Measurements from ENCODE around the gene GALNTL6.

GALNTL6 gene

GRCh38 chr4:172009446-172010230 is 196.4 kb downstream of the GALNTL6 start:
- DNase-seq, result no peak

DNA sequence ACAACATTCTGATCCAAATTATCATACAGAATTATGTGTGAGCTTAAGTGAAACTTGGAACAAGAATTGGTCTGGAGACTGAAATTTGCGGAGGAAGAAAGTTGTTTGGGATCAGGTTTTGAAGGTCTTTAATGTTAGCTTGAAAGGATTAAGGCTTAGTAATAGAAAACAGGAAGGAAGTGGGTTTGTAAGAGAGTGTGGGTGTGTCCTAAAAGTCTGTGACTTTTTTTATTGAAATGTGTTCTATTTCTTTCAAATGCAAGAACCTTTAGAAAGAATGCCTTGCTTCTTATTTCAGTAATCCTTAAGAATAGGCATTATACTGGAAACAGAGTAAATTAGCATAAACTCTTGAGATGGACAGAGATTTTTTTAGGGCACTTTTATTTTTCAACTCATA is 198.0 kb downstream of the GALNTL6 start:
- DNase-seq, result no peak

GRCh38 chr4:172018358-172018757 is 205.2 kb downstream of the GALNTL6 start:
- no peak for DNase-seq

DNA sequence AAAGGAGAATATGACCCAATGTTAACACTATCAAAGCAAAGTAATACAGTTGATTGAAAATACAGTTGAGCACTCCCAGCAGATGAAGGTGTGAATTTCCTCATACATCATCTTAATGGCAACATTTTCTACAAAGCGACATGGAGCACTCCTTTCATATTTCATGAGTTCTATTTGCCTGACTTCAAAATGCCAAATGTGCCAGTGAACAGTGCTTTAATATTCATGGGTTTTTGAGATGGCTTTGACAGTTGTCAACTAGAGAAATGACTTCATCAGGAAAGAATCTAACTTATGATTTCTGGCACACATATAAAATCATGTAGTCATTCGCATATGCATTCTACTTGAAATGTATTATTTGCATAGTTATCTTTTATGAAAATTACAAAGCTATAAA is 222.4 kb downstream of the GALNTL6 start:
- DNase-seq, result no peak

GRCh38 chr4:172040766-172041165 is 227.6 kb downstream of the GALNTL6 start:
- no peak for DNase-seq

- DNase-seq, result no peak
Observed at GRCh38 chr4:172042714-172043114, 229.5 kb downstream of the GALNTL6 start.

GRCh38 chr4:172045981-172046380 is 232.8 kb downstream of the GALNTL6 start:
- no peak for DNase-seq

GRCh38 chr4:172048666-172049065 is 235.5 kb downstream of the GALNTL6 start:
- no peak for DNase-seq

DNA sequence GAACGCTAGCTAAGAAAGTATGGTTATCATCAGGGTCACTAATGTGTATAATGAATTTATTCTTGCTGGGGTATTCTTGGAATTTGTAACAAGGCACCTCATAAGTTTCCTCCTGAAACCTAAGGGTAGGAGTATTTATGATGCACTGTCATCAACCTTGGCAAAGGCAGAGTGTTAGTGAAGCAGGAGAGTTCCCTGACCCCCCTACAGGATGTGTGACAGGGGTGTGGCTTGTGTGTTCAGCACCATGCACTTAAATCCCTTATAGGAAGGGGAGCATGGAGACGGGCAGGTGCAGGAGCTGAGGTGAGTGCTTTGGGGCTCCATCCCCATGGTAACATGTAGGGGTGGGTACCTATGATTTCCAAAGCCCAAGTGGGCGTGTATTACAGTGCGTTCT is 237.7 kb downstream of the GALNTL6 start:
- no peak for DNase-seq

- DNase-seq, result no peak
Observed at GRCh38 chr4:172055046-172055445, 241.8 kb downstream of the GALNTL6 start.

DNA sequence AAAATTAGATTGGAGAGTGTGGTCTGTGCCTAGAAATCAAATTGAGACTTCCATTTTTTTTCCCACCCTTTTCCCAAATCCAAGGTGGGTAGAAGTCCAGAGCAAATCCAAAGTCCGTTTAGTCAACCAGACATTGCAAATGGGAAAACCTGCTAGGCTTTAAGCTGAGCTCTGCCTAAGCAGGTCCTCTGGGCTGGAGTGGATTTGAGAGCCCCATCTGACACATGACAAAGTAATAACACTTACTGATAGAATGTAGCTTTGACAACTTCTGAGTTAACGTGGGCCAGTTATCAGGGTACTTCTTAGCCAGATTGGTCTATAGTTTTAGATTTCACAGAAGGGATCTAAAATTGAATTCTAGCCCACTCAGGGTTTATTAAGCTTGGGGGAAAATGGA is 242.3 kb downstream of the GALNTL6 start:
- DNase-seq, result no peak

DNA sequence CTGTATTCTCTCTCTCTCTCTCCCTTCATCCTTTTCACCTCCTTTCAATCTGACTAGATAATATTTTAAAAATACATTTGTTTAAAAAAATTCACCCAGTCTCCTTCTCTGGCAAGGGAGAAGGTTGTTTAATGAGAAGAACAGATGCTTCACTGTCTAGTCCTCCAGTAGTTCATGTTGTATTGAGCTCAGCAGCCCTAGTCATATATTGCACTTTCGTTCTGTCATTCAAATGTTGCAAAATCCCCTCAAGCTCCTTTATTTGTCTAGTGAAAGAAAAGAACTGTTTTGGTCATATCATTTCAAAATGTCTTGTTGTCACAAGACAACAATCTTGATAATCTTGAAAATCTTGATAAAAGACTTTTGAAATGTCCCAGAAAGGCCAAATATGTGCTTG is 248.0 kb downstream of the GALNTL6 start:
- no peak for DNase-seq

- DNase-seq, result no peak
Observed at GRCh38 chr4:172068506-172068905, 255.3 kb downstream of the GALNTL6 start.

GRCh38 chr4:172073590-172073989 is 260.4 kb downstream of the GALNTL6 start:
- DNase-seq, result no peak

GRCh38 chr4:172083272-172083671 is 270.1 kb downstream of the GALNTL6 start:
- DNase-seq, result no peak

DNA sequence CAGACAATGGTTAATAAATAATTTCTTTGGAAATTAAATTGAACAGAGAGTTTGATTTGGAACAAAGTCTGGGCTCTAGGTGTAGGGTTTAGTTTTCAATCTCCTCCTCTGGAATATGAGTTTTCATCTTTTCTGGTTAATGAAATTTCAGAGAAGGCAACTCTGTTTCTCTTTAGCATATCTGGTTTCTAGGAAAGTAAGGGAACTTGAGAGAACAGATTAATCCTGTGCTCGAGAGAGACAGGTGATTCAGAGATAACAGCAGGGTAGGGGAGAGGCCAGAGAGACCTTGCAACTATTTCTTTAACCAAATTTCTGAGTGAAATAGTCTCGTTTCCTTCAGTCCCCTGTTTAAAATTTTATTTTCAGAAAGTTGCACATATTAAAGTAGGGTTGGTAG is 275.4 kb downstream of the GALNTL6 start:
- no peak for DNase-seq

DNA sequence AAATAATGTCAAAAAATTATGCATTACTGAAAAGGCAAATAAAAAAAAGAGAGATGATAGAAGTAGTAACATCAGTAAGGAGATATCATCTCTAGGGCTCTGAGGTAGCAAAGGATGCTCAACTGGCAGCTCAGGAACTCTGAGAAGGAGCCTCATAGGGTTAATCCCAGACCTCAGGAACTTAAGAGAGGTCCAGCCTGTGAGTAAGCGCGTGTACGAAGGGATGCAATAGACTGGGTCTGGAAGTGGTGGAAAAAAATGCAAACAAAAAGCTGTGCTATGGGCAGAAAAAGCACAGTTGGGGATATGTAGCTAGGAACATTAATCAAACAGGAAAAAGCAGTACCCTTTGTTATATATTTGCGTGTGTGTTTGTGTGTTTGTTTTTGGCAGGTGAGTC is 282.0 kb downstream of the GALNTL6 start:
- DNase-seq, result no peak

DNA sequence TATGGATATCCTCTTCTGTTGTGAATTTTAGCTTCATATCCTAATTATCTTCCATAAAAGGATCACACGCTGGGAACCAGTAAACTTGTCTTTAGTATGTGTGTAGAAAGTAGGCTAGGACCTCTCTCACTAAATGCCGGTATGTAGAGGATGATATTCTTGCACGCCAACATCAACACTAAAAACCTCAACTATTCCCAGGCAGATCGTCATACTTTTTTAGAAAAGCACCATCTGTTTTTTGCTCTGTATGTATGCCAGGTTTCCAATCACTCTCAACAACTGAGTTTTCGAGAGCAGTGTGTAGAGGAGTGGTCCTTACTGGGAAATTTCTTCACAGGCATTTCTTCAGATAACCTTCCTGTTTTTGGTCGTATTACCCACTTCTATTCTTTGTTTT is 283.6 kb downstream of the GALNTL6 start:
- DNase-seq, result no peak

DNA sequence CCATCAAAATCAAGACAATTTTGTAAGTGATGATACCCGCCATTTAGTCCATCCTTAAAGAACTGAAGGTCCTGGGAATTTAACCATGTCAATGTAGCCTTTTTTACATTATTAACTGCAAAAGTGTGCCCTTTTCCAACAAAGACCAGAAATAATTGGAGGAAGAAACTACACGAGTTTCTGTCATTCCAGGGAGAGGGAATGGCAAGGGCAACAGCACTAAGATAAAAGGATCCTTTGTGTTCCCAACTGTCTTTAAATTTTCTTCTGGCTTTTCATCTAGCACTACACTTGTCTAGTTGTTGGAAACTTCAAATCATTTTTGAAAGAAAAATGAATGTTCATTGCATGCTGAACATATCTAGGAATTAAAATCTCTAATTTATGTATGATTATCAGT is 286.2 kb downstream of the GALNTL6 start:
- DNase-seq, result no peak

DNA sequence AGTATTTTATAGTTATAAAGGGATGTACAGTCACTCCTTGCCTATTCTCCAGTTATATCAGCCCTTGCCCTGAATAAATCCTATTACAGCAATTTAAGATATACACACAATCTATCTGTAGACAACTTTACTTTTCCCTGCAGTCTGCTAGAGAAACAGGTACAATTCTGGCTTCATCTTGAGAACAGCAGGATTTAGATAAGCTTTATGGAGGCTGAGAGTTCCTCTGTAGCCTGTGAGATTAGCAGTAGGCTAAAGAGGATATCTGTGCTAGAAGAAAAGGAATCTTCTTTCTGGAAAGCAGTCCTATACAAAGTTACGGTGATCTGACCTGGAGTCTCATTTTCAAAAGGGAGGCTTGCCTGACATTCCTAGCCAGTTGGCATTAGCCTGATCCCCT is 290.3 kb downstream of the GALNTL6 start:
- DNase-seq, result no peak

DNA sequence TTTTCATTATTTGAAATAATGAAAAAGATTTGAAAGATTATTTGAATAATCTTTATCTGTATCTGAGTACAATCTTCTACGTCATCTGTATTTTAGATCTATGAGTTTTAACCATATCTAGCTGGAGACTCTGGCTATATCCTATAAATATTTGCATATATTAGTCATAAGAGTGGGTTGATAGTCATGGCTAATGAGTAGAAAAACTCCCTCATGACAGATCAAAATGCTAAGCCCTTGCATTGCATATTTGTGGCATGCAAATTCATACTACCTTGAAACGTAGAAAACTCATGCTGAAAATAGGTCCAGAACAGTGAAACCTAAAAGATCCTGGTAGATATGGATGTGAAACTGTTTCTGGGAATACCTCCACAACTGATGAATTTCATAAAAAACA is 291.3 kb downstream of the GALNTL6 start:
- DNase-seq, result no peak

DNA sequence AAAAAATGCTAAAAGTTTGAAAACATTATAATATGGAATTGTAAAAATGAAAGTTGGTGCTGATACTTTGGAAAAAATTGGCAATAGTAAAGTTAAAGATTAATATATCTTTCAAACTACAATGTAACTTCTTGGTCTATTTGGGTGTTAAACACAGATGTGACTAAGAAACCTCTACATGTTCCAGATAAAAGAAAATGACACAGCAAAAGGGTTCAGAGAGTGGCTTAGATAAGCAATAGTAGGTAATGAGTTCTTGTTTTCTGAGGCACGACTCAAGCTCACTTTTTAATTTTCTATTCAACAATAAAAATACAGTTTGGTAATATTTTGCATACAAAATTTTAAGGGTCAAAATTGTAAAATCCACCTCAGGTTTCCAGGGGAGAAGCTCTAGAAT is 292.7 kb downstream of the GALNTL6 start:
- DNase-seq, result no peak

DNA sequence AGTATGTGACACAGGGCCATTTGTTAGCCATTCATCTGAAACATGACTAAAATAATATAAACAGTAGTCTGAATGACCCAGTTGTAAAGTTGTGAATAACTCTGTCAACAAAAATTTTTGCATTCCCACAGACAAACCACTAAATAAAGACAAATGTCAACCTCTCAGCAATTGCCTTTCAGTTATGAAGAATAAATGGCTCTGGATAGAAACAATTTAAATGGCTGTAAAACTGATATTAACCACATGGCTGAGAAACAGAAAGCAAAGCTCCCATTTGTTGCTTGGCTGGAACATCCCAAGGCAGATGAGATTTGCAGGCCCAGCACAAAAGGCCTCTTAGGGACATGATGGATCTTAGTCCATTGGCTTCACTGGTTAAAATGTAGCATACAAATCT is 296.3 kb downstream of the GALNTL6 start:
- DNase-seq, result no peak

- DNase-seq, result no peak
Observed at GRCh38 chr4:172124656-172125308, 311.6 kb downstream of the GALNTL6 start.
